OCI-LY7 (cell line): ENCODE results near the gene CTDSPL. TPM values are rescaled to one million over a fixed set of nuclear protein-coding genes. Genes with fewer than 3 reads are reported as not detected.

Experiments
- BruUV-seq: library from RNA; stranded (reverse); fragments of 400-500 nt; replicated peaks from 2 replicates; lab custom pipeline; 2021; lab: Mats Ljungman, UMichigan
- CTCF ChIA-PET: fragments of 300-600 bp; sonication (Branson Sonifier 250); formaldehyde crosslinking; loops from one replicate; lab custom pipeline; 2022; ENCODE audit warnings: antibody characterized with exemption; ENCODE audit not compliant: unreplicated experiment; lab: Charles Lee
- POLR2A ChIA-PET: fragments of 300-600 bp; sonication (Branson Sonifier 250); formaldehyde crosslinking; loops from one replicate; lab custom pipeline; 2022; ENCODE audit warnings: antibody characterized with exemption; lab: Charles Lee
- DNase-seq: peaks from one replicate; pipeline ENCODE4 v3.0.0-alpha.2; 2015; ENCODE audit warnings: low spot score
- H2AFZ ChIP-seq: fragments of 200-600 bp; sonication (generic), shearing (Covaris generic); 2 replicates; pipeline ENCODE4 v1.6.1; 2014; ENCODE audit warnings: mild to moderate bottlenecking, antibody characterized with exemption, low read length, moderate library complexity
- H3K27ac ChIP-seq: fragments of 200-600 bp; sonication (generic); 2 replicates; pipeline ENCODE4 v1.5.1; 2014; ENCODE audit warnings: mixed run types, low read depth, mild to moderate bottlenecking, moderate library complexity, low read length, inconsistent platforms; ENCODE audit not compliant: poor library complexity, severe bottlenecking
- H3K36me3 ChIP-seq: fragments of 200-600 bp; sonication (generic); 2 replicates; pipeline ENCODE4 v1.6.1; 2014; ENCODE audit warnings: mild to moderate bottlenecking, antibody characterized with exemption, low read length, moderate library complexity, mixed read lengths; ENCODE audit not compliant: insufficient read depth
- H3K4me1 ChIP-seq: fragments of 200-600 bp; sonication (generic); 2 replicates; pipeline ENCODE4 v1.5.1; 2014; ENCODE audit warnings: mild to moderate bottlenecking, low read length; ENCODE audit not compliant: insufficient read depth, poor library complexity, severe bottlenecking
- H3K4me2 ChIP-seq: fragments of 200-600 bp; sonication (generic); 2 replicates; pipeline ENCODE4 v1.6.1; 2014; ENCODE audit warnings: mild to moderate bottlenecking, low read length
- H3K4me3 ChIP-seq: fragments of 200-600 bp; sonication (generic); 2 replicates; pipeline ENCODE4 v1.5.1; 2014; ENCODE audit warnings: mild to moderate bottlenecking, low read depth, low read length; ENCODE audit not compliant: poor library complexity, severe bottlenecking
- H3K79me2 ChIP-seq: fragments of 200-600 bp; sonication (generic); 2 replicates; pipeline ENCODE4 v1.6.1; 2016; ENCODE audit warnings: low read depth, mild to moderate bottlenecking, low read length, moderate library complexity, mixed read lengths; ENCODE audit not compliant: insufficient read depth
- H3K9me2 ChIP-seq: fragments of 200-600 bp; sonication (generic); 2 replicates; pipeline ENCODE4 v1.6.1; 2016; ENCODE audit warnings: mild to moderate bottlenecking, low read length, mixed read lengths; ENCODE audit not compliant: insufficient read depth
- H3K9me3 ChIP-seq: fragments of 200-600 bp; sonication (generic); 2 replicates; pipeline ENCODE4 v1.6.1; 2014; ENCODE audit warnings: mild to moderate bottlenecking, mixed run types, low read length, mixed read lengths
- H4K20me1 ChIP-seq: fragments of 200-600 bp; sonication (generic); 2 replicates; pipeline ENCODE4 v1.6.1; 2014; ENCODE audit warnings: mild to moderate bottlenecking, antibody characterized with exemption, low read length, moderate library complexity, mixed read lengths; ENCODE audit not compliant: insufficient read depth
- CTCF ChIP-seq: fragments of 200-600 bp; sonication (generic); conservative IDR thresholded peaks from 2 replicates; pipeline ENCODE4 v1.5.1; 2014; ENCODE audit warnings: mild to moderate bottlenecking, antibody characterized with exemption, low read length, moderate library complexity, mixed read lengths
- EZH2phosphoT487 ChIP-seq: fragments of 200-600 bp; sonication (generic); IDR thresholded peaks from 2 replicates; pipeline ENCODE4 v1.6.1; 2018; ENCODE audit warnings: low read depth, borderline replicate concordance, mild to moderate bottlenecking, mixed run types, antibody characterized with exemption, low read length, moderate library complexity, mixed read lengths
- intact Hi-C: fragments of 100-400 bp; cut with micrococcal nuclease; formaldehyde crosslinking; loops from one replicate; pipeline ENCODE4 v1.10.0; 2022; ENCODE audit not compliant: unreplicated experiment
- total RNA-seq, 2 experiments: library from RNA; depleted of rRNA in 1 of 2; stranded (reverse); fragments of >200 nt in 1 of 2; shearing (Covaris generic) in 1 of 2; gene quantifications; 2 replicates each; pipeline ENCODE4 v1.2.3, GENCODE V29; 2014 to 2022

The CTDSPL gene
- total RNA-seq, 2 experiments from 2014 or later = 0.38 TPM; not detected in 1

- no TSS peak for BruUV-seq
- no peaks in the 10 kb centered on the region for H3K9me2 ChIP-seq
- no peaks in the 10 kb centered on the region for H3K36me3 ChIP-seq
- intact Hi-C loops = no loop called here
- H4K20me1 ChIP-seq = no peaks in the 10 kb centered on the region
- H3K4me3 ChIP-seq = no peak overlapping the region
- no peak for DNase-seq
- no peaks in the 10 kb centered on the region for H3K9me3 ChIP-seq
- H3K4me1 ChIP-seq = no peaks in the 10 kb centered on the region
- TF ChIP-seq EZH2phosphoT487 (no peak), CTCF (no peak)
- POLR2A ChIA-PET = no interaction called here
- H3K4me2 ChIP-seq = no peak overlapping the region
- no peak overlapping the region for H3K27ac ChIP-seq
- H3K79me2 ChIP-seq = no peaks in the 10 kb centered on the region
- CTCF ChIA-PET = no interaction called here
- no peak overlapping the region for H2AFZ ChIP-seq
Measured at GRCh38 chr3:37943631-37944314, 82.1 kb downstream of the CTDSPL start.

GRCh38 chr3:37944391-37944842 lies 82.7 kb downstream of the CTDSPL start:
- Histone ChIP-seq H3K79me2 (no peaks in the 10 kb centered on the region), H4K20me1 (no peaks in the 10 kb centered on the region), H3K9me2 (no peaks in the 10 kb centered on the region), H2AFZ (no peak overlapping the region), H3K4me1 (no peaks in the 10 kb centered on the region), H3K27ac (no peak overlapping the region), H3K4me3 (no peak overlapping the region), H3K4me2 (no peak overlapping the region), H3K9me3 (no peaks in the 10 kb centered on the region), H3K36me3 (no peaks in the 10 kb centered on the region)
- no peak for DNase-seq
- ChIA-PET CTCF (no interaction called here), POLR2A (interaction anchor here (1.0 kb wide), 1 partner anchor 12 kb away, joined by 3 read pairs; no protein-coding TSS in a partner anchor)
- intact Hi-C loops = no loop called here
- TF ChIP-seq EZH2phosphoT487 (no peak), CTCF (no peak)
- BruUV-seq = no TSS peak

- Histone ChIP-seq H3K36me3 (no peaks in the 10 kb centered on the region), H2AFZ (no peak overlapping the region), H3K4me2 (no peak overlapping the region), H3K27ac (no peak overlapping the region), H3K79me2 (no peaks in the 10 kb centered on the region), H4K20me1 (no peaks in the 10 kb centered on the region), H3K4me3 (no peak overlapping the region), H3K4me1 (no peaks in the 10 kb centered on the region), H3K9me2 (no peaks in the 10 kb centered on the region), H3K9me3 (no peaks in the 10 kb centered on the region)
- TF ChIP-seq CTCF (no peak), EZH2phosphoT487 (no peak)
- DNase-seq = no peak
- CTCF ChIA-PET = interaction anchor here (0.8 kb wide), 1 partner anchor 52 kb away, joined by 3 read pairs; no protein-coding TSS in a partner anchor
- POLR2A ChIA-PET = interaction anchor here (1.0 kb wide), 1 partner anchor 11 kb away, joined by 3 read pairs; no protein-coding TSS in a partner anchor
- intact Hi-C loops = no loop called here
- no TSS peak for BruUV-seq
Measured at GRCh38 chr3:37945156-37945806, 83.6 kb downstream of the CTDSPL start.
